NCI-H2081 (cell line): ENCODE results near the gene IQSEC1.

Experiments used
- DNase-seq, 2 experiments: peaks; one replicate each; lab custom pipeline; 2025; lab: John Stamatoyannopoulos, UW

IQSEC1 gene

DNA sequence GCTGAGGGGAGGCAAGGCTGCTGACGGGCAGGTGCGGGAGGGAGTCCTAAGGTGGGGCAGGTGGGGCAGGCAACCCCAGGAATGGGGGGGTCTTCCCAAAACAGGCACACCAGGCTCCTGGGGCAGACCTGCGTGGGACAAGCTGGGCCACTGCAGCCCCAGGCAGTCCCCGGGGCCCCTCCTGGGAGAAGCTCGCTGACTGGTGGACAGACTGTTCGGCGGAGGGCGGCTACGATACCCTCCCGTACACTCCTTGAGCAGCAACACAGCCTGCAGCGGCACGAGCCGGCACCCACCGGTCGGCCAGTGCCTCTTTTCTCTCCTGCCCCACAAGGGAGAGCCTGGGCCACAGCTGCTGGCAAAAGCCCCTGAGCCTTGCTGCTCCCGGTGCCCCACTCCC is 165.9 kb downstream of the IQSEC1 start:
- no peak for DNase-seq

DNA sequence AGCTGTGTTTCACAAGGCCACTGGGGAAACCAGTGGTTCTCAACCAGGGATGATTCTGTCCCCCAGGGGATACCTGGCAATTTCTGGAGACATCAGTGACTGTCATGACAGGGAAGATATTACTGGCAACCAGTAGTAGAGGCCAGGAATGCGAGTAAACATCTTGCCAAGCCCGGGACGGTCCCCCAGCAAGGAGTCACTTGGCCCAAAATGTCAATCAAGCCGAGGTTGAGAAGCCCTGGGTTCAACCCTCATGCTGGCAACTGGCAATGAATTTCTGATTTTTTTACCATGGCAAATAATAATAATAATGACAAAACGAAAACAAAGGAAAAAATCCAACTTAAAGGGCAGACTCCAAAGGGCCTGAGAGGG is 166.3 kb downstream of the IQSEC1 start:
- DNase-seq: no peak

DNA sequence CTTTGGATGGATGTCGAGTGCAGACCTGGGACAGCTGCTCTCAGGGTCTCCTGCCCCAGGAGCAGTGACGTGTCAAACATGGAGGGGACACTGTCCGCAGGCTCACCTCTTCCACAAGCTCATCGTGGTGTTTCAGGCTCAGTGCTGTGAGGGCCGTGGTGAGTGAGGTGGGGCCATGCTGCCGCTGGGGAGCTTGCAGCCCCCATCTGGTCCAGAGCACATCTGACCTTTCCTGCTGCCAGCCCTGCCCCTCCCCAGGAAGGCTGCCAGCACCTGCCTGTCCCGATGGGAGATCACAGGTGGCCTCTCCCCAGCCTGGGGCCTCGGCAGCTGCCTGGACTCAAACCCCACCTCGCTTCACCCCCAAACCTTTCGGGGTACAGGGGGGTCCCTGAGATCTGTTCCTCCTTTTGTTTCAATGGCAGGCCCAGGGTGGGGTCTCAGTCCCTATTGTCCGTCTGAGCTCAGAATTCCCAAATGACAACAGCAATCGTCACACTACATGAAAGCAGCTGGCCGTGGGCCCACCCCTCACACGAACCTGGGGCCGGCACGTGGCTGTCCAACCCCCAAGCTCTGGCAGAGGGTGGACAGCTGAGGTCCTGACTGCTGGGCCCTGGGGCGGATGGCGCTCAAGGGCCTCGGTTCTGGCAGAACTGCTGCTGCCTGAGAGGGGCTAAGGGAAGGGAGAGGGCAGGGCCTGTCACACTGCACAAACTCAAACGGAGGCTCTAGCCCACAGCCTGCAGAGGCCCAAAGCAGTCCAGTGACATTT is 166.9 kb downstream of the IQSEC1 start:
- no peak for DNase-seq

DNA sequence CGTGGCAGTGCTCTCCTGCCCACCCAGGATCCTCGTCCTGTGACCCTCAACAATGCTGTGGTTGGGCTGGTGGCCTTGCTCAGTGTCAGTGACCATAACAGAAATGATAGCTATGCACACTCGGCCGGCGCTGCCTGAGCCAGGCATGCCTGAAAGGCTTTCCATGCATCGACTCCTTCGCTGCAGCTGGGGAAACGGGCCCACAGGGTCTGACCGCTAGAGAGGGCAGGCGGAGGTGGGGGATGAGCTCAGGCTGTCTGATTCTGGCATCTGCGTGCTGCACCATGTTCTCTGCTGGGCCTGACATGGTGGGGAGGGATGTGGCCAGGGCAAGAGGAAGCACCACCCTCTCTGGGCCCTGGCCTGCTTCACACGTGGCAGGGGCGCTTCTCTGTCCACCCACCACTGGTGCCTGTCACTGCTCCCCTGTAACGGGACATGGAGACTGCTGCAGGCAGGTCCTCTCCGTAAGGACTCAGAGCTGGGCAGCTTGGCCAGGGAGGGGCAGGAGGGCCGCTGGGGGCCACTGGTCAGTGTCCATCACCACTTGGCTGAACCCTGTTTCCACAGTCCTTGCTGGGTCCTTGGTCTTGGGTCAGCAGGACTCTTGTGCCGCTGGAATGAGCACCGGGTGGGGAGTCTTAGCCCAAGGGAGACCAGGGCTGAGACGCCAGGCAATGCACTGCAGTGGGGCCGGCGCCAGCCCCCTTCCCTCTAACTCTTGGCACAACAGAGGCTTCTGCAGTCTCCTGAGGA is 167.7 kb downstream of the IQSEC1 start:
- DNase-seq: no peak

DNA sequence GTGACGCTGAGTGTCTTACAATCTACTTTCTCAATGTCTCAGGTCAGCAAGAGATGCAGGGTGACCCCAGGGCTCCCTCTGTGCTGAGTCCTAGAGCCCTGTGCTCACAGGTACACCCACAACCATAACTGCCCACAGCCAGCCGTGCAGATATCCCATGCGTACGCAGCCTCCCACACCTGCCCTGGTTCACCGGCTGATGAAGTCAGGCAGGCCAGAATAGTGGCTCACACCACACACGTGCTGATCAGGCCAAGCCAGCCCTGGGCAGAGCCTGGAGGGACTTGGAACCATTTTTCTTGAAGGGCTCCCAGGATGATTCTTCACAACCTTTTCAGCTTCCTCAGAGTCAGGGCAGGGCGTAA is 168.3 kb downstream of the IQSEC1 start:
- no peak for DNase-seq

DNA sequence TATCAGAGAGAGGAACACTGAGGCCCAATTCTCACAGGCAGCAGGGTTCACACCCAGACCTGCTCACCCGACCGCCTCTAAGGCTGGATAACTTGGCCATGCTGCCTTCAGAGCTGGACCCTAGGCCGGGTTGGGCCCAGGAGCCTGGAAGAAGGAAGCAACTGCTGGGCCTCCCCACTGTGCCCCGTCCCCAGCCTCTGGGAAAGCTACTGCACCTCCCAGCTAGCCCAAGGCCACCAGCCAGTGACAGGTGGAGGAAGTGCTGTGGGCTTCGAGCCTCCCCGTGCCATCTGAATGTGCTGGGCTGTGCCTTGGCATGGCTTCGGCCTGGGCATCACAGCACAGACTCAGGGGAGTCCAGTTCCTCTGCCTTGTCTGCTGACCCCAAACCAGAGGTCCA is 169.3 kb downstream of the IQSEC1 start:
- DNase-seq: no peak

DNA sequence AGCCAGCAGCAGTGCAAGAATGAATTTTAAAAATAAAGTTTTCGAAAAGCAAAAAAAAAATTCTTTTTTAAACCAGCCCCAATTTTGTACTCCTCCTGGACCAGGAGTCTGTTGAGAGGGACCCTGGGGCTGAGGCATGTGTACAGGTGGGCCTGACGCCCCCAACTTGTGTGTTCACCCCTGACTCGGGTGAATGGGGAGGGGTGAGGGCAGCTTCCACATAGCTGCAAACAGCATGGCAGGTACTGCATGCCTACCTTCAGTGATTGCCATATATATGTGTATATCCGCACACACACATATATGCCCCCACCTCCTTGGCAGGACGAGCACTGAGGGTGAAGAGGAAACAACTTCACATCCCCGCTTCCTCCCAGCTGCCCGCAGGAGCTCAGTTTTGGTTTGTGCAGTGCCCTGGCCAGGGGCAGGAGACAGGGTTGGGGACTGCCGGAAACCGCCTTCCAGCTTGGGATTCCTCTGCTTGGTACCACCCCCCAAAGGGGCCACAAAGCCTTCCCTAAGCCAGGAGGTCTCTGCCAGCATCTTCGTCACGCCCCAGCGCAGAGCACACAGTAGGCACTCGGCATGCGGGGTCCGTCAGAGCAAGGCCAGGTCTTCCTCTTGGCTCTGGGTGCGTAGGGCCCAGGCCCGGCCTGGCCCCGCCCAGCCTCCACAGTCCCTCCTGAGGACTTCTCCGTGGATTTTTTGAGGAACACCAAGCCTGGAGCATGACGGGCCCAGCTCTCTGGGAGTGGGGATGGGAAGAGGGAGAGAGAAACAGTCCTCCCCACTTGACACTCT is 170.0 kb downstream of the IQSEC1 start:
- DNase-seq: no peak

DNA sequence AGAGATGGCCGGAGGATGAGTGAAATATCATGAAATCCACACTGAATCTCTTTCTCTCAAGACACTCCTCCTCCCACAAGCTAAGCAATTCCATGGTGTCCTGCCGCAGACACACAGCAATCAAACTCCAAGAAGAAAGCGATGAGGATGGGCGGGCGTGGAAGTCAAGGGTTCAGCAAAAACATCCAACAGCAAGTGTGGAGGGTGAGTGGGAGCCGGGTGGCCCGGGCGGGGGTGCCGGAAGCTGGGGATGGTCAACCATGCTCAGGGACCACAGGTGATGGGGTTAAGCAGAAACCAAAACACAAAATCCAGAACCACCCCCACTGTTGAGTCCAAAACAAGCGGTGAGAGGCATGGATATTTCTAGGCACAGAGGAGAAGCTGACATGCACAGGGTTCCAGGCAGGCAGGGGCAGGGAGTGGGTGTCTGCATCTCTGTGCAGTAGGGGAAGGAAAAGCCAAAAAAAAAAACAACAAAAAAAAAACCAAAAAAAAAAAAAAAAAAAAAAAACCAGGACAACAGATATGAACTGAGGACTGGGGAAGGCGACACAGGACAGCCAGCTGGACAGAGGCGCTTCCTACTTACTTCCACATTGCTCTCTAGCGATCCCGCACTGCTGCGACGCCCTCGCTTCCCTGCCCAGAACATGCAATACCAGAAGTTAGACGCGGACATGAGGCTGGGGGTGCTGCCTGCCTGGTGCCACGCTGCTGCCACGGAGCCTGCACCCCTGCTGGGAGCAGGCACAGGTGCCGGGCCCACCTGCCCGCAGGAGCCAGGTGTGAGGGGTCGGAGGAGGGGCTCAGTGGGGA is 170.8 kb downstream of the IQSEC1 start:
- DNase-seq: no peak

DNA sequence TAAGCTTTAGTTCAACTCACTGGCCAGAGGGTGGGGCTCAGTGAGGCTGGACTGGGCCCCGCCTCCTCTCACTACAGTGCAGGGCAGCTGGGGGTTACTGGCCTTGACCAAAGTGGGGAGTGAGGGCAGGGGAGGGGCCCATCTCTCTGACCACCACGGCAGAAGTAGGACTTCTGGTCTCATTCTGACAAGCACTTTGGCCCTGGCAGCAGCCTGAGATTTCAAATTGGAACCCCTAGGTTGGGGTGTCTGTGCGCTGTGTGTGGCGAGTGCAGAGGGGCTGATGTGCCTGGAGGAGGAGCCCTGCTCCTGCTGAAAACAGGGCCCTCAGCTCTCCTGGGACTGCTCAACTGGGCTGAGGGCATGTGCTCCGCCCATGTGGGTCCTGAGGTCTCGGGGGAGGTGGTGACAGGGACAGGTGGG is 171.6 kb downstream of the IQSEC1 start:
- no peak for DNase-seq

DNA sequence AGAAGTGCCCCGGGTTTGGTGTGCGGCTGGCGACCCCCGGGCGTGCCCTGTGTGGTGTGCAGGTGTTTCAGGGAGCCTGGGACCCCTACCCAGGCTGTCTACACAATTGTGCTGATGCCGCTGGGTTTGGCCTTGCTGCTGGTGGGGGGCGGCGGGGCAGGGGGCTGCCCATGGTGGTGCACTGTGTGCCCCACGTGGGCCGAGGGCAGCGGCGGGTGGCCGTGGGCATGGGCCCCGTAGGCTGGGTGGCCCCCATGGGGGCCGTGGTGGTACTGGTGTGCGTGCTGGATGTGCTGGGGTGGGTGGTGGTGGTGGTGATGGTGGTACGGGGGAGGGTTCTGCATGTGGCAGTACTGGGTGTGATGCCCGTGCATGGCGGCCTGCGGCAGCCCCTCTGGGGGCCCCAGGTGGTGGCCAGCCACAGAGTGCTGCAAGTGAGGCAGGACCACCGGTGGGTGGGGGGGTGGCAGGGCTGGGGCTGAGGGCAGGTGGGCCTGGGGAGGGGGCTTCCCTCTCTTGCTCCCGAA is 172.3 kb downstream of the IQSEC1 start:
- DNase-seq: no peak

DNA sequence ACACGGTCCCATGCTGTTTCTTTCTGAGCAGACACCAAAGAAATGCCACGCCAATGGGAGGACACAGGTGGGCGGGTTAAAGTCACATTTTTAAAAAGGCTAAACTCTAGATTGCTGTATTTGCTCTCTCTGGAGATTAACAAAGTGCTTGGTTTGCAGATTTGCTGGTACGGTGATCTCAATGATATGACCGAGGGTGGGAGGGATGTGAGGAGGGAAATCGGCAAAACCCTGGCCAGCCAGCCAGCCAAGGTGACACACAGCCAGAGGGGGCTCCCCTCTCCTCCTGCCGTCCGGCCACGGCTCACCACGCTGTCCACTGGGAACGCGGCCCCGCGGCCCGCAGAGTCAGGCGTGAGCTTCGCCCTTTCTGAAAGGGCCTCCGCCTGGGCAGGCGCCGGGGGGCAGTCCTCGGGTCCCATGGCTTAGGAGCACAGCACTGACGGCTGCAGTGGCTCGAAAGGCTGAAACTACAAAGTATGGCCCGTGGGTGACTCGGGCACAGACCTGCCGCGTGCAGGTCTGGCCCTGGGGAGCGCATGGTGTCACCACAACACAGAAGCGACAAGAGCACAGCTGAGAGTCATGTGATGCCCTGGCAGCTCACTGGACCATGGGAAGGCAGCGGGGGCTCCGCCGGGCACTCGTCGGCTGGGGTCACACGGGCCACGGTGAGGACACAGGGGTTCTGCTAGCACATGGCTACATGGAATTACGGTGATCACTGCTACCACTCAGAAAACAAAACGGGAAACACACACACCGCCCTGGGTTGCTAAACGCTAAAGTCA is 174.1 kb downstream of the IQSEC1 start:
- DNase-seq: no peak

DNA sequence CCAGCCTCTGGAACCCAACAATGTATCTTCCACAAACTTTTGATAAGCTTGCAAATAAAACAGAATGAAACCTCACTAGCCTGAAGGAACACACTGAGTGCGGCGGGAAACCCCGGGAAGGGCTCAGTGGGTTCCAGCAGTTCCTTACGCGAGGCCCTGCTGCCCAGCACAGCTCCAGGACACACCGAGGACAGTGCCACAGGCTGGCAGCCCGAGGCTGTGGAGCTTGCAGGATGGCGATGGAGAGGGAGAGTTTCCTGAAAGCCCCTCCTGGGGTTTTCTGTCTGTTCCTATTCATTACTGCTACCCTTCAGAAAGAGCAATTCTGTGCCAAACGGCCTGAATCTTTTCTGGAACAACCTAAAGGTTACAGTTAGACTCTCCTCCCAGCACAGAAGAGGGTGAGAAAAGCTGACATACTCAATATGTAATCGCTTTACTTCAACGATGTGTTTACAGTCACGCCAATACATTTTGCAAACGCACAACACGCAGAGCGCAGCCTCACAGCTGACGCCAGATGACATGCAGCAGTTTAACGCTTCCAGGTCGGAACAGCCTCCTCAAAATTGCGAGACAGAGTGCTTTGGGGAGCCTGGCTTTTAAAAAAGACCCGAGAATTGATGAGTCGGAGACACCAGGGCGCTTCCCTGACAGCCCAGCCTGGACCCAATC is 174.8 kb downstream of the IQSEC1 start:
- no peak for DNase-seq

DNA sequence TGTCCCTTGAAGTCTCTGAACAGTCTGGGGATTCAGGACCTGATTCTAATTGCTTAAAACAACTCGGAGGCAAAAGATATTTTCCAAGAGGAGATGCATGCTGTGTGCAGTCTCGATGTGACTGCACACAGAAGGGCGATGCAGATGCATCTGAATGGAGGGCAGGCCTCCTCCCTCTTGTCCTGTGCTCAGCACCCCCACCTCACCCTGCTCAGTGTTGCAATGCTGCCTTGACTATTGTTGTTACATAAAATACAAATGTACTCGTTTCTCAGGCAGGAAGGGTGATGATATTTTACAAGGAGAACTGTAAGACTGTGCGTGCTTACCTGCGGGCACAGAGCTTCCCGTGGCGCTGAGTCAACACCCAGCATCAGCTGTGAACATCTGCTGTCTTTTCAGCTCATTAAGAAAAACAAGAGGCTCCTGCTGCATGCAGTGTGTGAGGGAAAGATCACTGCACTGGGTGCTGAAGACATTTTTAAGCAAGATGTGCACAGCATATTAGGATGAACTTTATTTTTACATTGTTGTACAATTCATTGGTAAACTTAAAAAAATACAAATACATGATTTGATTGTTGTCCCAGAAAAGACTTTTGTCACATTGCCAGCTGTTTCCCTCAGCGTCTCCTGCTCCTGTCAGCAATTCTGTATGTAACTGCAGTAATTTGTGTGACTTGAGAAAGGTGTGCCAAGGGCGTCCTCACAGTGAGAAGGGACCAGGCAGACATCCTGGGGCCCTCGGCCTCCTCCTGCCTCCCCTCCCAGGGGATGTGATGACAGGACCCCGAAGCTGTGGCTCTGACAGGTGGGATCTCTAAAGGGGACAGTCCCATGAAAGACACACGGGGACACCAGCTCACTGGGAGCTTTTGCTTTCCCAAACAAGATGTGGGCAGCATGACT is 175.6 kb downstream of the IQSEC1 start:
- peak; percentile 8 to 57 for DNase-seq

DNA sequence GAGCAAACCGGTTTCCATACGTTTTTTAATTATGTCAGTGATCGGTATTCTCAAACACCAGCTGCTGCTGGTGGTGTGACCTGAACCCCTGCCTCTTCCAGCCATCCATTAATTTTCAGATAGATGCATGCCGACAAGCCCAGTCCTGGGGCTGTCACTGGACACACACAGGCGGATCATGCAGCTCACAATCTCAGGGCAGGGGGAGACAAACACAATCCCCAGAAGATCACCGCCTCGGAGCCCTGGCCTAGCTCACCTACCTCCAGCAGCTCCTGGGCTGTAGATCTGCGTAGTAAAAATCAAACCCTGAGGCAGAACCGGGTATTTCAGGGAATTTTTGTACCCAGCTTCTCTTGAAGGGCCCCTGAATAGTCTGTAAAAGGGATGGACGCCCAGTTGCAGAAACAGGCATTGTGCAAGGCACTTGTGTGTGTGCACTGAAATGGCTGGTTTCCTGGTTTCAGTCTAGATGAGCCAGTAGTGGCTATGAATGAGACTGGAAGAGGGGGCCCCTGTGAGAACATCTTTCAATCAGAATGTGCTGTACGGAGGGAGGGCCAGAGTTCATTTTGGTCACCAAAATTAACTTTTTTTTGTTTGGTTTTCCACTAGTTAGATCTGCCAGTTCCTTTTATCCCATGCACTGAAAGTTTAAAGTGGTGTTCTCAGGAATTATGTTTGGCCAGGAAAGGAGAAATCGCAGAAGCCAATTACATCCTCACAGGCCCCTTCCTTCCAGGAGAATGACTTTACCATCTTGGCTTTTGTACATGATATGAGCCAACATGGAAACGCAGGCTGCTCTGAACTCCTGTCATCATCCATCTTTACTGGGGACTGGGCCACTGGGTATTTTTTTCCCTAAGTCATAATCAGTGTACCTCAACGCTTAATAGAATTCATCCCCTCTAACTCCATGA is 176.9 kb downstream of the IQSEC1 start:
- DNase-seq: no peak

DNA sequence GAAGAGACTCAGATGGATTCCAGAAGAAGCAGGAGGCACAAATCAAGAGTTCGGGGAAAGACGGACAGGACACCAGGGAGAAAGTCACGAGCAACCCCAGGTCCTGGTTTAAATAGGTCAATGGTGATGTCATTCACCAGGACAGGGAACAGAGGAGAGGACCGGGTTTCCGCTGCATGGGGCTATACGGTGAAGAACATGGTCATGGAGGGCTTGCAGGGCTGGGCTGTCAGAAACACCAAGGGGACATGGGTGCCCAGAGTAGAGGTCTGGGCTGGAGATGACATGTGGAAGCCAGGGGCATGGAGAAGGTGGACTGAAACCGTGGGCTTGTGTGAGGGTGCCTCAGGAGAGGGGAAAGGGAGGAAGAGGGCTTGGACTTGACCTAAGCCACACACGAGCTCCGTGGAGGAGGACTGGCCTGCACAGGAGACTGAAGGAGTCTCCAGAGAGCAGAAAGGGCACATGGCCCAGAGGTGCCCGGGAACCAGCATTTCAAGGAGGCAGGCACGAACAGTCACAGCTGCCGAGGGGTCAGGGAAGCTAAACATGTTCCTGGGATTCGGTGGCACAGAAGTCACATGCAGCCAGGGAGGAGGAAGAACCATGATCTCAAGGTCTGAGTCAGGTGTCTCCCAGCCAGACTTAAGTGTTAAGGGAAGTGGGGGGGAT is 177.7 kb downstream of the IQSEC1 start:
- DNase-seq: no peak

DNA sequence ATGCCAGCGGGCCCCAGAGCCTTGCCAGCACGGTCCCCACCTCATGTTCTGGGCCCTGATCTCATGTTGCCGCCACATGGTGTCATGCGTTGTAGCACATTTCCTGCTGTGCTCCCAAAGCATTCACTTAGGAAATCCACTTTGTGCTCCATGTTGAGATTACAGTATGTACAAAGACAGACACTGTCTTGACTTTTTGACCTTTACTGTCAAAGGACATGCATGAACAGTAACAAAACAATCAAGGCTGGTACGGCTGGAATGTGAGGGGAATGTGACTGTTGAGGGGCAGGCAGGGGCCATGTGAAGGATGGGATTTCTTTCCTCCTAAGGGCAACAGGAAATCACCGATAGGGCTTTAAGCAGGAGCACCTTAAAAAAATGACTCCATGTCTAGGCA is 178.6 kb downstream of the IQSEC1 start:
- DNase-seq: no peak

DNA sequence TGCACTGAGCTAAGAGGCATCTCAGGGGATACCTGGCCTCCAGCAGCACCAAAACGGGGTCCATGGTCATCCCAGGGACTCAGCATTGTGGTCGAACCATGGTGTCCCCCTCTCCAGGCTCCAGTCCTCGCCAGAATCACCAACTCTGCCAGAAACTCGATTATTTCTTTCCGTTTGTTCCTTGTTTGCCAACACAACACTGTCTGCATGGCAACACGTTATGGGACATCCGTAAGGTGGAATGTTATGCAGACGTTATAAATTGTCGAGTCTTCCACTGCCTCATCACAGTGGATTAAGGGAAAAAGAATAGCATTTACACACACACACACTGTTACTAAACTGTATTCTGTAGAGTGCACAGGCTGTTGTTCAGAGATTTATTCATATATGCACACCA is 179.4 kb downstream of the IQSEC1 start:
- no peak for DNase-seq

DNA sequence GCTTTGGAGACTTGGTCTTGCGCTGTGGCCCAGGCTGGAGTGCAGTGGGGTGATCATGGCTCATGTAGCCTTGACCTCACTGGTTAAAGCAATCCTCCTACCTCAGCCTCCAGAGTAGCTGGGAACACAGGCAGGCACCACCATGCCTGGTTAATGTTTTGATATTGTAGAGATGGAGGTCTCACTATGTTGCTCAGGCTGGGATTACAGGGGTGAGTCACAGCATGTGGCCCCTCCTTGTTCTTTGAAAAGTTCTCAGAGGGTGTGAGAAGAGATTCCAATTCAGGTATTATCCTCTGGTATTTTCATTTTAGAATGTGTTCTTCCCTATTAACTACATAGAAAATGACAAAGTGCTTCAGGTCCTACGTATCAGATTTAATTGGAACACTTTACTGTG is 180.0 kb downstream of the IQSEC1 start:
- DNase-seq: no peak
